Diencephalon (tissue), 1 donor: Measurements from ENCODE around the gene TET3. TPM values are rescaled to one million over a fixed set of nuclear protein-coding genes. Genes with fewer than 3 reads are reported as not detected.

Source experiments
- small RNA-seq: library from RNA; depleted of rRNA; stranded (forward); fragments of <200 nt; gene quantifications from one replicate; pipeline ENCODE3, GENCODE V24; 2014
- total RNA-seq: library from RNA; depleted of rRNA; stranded (reverse); fragments of >200 nt; gene quantifications from one replicate; pipeline ENCODE4 v1.2.3, GENCODE V29; 2014

Gene TET3
- total RNA-seq, result 18.9 TPM

GRCh38 chr2:73984203-73984921 lies at the start of gene TET3:
TET3 (plus strand) TSS chr2:73984910; CDS start chr2:73986404, 1,494 bp downstream.

Small RNAs within 50 kb of the gene (small RNA-seq; reads per million reads assigned to genes)
- gene AC110801.1 (0.13 reads per million), gene RNA5SP97 (not detected)

Other genes with a start within 250 kb of the TET3 start
- 36.0 TPM for gene TPRKB, start 247.6 kb upstream of the TET3 start, total RNA-seq
- 28.6 TPM for gene DUSP11, start 204.8 kb upstream of the TET3 start, total RNA-seq
- not detected for gene C2orf78, start 200.7 kb upstream of the TET3 start, total RNA-seq
- 21.5 TPM for gene STAMBP, start 155.9 kb upstream of the TET3 start, total RNA-seq
- 0.23 TPM for gene ACTG2, start 91.9 kb upstream of the TET3 start, total RNA-seq
- gene DGUOK, start 58.0 kb upstream of the TET3 start, total RNA-seq, result 57.9 TPM
- 45.2 TPM for gene BOLA3, start 163.0 kb downstream of the TET3 start, total RNA-seq
- 52.4 TPM for gene MOB1A, start 194.0 kb downstream of the TET3 start, total RNA-seq
- 31.1 TPM for gene MTHFD2, start 213.7 kb downstream of the TET3 start, total RNA-seq